ENCODE results near the gene DGKH. TPM values are rescaled to one million over a fixed set of nuclear protein-coding genes. Genes with fewer than 3 reads are reported as not detected.

DGKH gene
- total and polyA plus RNA-seq, 10 of the 15 experiments (the other 5 are each of a cell fraction or from before 2014, with no cell fraction given), result 1.3 to 15.2 (median 7.3) TPM

GRCh38 chr13:42000846-42001245 is 47.6 kb upstream of the DGKH start:
- no peak for ATAC-seq
- POLR2A ChIA-PET, result no interaction called here
- Histone ChIP-seq H2AFZ (ENCODE audit: control insufficient read depth, low read depth, low read length) (no peak overlapping the region), H3K27me3 (replicated peaks in 1 of 2; ENCODE audit: control insufficient read depth in 2 of 2, insufficient read depth in 2 of 2, low read length in 1 of 2) (no peaks in the 10 kb centered on the region; a peak in 1 of 4 replicates), H4K20me1 (ENCODE audit: control insufficient read depth, insufficient read depth) (no peaks in the 10 kb centered on the region), H3K9me3 (replicated peaks; ENCODE audit: control insufficient read depth, insufficient read depth, low read length) (no peaks in the 10 kb centered on the region; the same call in 2 of the 3 replicates), H3K79me2 (ENCODE audit: control insufficient read depth, insufficient read depth, low read length) (no peaks in the 10 kb centered on the region), H3K27ac (ENCODE audit: control insufficient read depth, insufficient read depth) (no peak overlapping the region), H3K4me1 (ENCODE audit: control insufficient read depth, insufficient read depth, low read length) (no peaks in the 10 kb centered on the region), H3K4me2 (ENCODE audit: control insufficient read depth, insufficient read depth) (no peak overlapping the region), H3K9ac (ENCODE audit: control insufficient read depth, insufficient read depth, low read length) (no peak overlapping the region), H3K4me3 (no peak overlapping the region), H3K36me3 (ENCODE audit: control insufficient read depth in 2 of 2, insufficient read depth in 2 of 2, low read length in 1 of 2) (no peaks in the 10 kb centered on the region)
- WGBS (ENCODE audit: insufficient coverage, insufficient replicate concordance, low lambda C conversion rate, missing lambda C conversion rate), result 20% methylated on average over 2 of the region's 2 CpGs
- intact Hi-C loops (cut with micrococcal nuclease; ENCODE audit: unreplicated experiment), result no loop called here
- TF ChIP-seq MXI1 (IDR thresholded peaks at IDR 0.05; ENCODE audit: low read depth, low read length), result no peak
- TF ChIP-seq ZNF384 (IDR thresholded peaks at IDR 0.05; ENCODE audit: borderline replicate concordance, low read depth, low read length), result no peak
- no peak for TF ChIP-seq DPF2 (IDR thresholded peaks at IDR 0.05)
- no peak for TF ChIP-seq USF2 (IDR thresholded peaks at IDR 0.05; ENCODE audit: borderline replicate concordance, low read depth, low read length)
- no peak for TF ChIP-seq E2F4 (IDR thresholded peaks at IDR 0.05; ENCODE audit: low read depth, low read length)
- no peak for TF ChIP-seq RB1 (IDR thresholded peaks at IDR 0.05; ENCODE audit: borderline replicate concordance)
- TF ChIP-seq MLLT1 (IDR thresholded peaks at IDR 0.05), result no peak
- TF ChIP-seq POLR2AphosphoS5 (IDR thresholded peaks at IDR 0.05; ENCODE audit: low read length), result no peak
- no peak for TF ChIP-seq CHD2 (IDR thresholded peaks at IDR 0.05; ENCODE audit: borderline replicate concordance, low read depth, low read length)
- SMC1A ChIA-PET (ENCODE audit: uncharacterized antibody, unreplicated experiment), result interaction anchor here (2.1 kb wide), 1 partner anchor 10 kb away, joined by 6 read pairs; no protein-coding TSS in a partner anchor
- no peak for FAIRE-seq
- no TSS peak for BruUV-seq (replicated peaks)
- no peak for DNase-seq (ENCODE audit: low read depth, low spot score)
- RAD21 ChIA-PET (ENCODE audit: unreplicated experiment), result no interaction called here
- in situ Hi-C loops (cut with MboI), result no loop called here
- CTCF ChIA-PET, result no interaction called here
